CD4-positive, alpha-beta T cell treated with Interleukin-6 at 100 ng/mL for 8 hours (primary cell): Measurements from ENCODE around the gene LCLAT1.

Experiments used
- DNase-seq: peaks from one replicate; pipeline ENCODE4 v3.0.0-alpha.2; 2020; ENCODE audit warnings: mixed read lengths, low spot score

LCLAT1 gene

DNA sequence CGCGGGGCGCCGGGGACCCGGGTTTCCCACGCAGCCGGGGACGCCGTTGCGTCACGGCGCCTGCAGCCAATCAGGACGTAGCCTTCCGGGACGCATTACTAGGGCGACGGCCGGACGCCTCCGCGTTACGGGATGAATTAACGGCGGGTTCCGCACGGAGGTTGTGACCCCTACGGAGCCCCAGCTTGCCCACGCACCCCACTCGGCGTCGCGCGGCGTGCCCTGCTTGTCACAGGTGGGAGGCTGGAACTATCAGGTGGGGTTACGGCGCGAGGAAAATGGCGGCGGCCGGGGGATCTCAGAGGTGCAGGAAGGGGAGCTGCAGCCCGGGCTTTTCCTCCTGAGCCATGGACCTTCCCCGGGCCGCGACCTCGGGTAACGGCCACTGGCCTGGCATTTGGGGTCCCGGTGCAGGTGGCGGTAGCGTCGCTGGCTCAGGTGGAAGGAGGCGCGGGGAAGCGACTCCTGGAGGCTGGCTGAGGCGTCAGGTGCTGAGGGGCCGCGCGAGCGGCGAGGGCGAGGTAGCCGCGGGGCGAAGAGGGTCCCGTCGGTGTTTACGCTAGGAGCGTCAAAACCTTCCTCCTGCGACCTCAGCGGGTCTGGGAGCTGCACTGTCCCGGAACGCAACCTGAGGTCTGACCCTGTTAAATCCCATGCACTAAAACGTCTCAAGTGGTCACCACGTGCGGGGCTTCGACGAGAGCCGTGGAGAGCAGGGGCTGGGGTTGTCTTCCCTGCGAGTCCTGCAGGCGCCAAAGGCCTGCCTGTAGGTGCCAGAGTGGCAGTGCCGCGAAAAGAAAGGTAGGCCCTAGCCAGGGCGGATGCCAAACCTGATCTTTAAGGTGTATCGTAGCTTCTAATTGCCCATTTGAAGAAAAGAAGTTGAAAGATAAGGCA lies at the start of gene LCLAT1:
LCLAT1 (plus strand) TSS at position 98 of the 897 bp plus-strand sequence. CDS start 78,345 bp downstream, outside the sequence.
- DNase-seq = peak; percentile 79

GRCh38 chr2:30398084-30398873 lies 48.8 kb upstream of the LCLAT1 start:
- DNase-seq = no peak

DNA sequence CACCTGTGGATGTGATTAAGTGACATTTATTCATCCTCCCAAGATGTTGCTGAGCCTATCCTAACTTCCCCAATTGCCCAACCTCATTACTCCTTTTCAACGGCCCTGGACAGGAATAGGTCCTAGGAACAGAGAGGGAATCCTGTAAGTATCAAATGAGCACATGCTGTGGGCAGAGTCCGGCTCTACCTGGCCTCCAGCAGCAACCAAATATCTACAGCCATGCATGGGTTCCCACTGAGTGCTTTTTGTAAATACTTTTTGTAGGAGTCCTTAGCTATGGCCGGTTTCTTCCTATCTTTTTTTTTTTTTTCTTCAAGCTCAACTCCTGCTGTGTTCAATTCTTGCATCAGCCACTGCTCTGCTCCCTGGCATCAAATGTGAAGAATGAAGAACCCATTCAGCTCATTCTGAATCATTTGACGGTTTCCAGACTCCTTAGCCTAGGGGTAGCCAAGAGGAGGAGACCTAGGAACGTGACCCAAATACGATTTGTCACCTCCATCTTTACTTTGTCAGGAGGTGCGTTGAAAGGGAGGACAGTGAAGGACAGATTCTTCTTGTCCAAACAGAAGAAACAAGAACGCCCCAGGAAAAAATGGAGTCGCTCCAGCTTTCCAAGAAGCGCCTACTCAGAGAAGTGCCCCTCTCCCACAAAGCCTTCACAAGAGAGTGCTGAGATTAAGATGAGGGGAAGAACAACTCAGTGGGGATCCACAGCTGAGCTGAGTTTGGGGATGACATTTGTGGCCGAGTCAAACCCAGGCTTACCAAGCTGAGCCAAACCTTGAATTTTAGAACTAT lies 46.7 kb upstream of the LCLAT1 start:
- DNase-seq = no peak

GRCh38 chr2:30402441-30403182 lies 44.4 kb upstream of the LCLAT1 start:
- DNase-seq = no peak

DNA sequence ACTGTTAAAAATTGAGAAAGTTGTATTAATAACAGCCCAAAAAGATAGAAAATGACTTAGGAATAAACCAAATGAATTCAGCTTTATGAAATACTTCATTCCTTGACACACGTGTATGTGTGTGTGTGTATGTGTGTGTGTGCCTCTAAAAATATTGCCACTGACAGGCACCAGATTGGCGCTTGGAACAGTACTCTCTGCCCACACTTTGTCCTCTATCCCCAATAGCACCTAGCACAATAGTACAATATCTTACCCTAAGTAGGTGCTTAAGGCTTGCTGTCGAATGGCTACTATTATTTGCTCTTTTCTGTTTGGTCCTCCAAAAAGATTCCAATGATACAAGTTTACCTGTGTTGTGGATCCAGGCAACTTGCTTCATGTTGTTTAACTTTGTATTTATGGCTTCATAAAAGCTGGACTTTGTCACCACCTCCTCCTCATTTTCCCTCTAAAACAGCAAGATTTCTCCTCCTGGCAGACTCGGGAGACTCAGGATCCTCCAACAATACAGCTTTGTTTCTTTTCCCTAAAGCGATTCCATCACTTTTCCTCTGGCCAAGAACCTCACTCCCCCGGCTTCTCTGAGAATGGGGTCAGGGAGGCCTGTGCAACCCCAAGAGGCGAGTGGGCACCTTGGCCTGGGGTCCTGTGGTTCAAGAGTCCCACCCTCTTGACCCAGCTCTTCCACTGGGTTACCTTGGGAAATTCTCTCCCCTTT lies 43.3 kb upstream of the LCLAT1 start:
- DNase-seq = no peak

DNA sequence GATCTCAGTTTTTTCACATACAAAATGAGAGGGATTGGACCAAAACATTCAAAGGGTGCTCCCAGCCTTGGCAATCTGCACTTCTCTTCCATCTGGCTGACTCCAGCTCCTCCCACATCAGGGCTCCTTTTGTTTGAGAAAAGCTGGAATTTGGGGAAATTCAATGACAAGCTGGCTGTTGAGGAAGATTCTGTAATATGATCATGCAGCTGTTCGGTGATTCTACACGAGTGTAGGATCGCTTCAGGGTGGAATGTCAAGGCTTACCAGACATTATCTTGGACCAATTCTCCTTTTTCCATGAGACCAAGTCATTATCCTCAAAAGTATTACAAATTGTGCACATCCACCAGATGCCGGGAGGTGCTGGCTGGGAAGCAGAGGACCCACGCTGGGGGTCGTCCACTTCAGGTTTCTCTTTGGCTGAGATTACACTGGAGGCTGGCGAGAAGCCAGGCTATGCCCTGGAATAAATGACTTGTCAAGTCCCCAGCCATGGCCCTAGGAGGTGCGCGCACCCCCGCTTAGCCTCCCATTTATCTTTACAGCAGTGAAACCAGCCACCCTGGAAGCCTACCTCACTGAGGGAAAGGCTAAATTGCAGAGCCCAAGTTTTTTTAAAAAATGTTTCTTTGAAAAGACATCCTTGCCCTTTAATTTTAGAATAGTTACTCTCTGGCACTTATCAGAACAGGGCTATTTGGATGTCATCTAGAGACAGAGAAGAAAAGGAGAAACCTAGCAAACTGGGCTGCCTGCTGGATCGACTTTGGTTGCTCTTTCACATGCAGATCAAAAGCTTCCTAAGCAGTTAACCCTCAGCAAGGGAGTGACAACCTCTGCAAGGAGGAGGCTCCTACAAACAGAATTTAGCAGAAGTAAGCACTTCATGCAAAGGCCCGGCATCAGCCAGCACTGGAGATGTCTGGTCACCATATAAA lies 42.5 kb upstream of the LCLAT1 start:
- DNase-seq = no peak

DNA sequence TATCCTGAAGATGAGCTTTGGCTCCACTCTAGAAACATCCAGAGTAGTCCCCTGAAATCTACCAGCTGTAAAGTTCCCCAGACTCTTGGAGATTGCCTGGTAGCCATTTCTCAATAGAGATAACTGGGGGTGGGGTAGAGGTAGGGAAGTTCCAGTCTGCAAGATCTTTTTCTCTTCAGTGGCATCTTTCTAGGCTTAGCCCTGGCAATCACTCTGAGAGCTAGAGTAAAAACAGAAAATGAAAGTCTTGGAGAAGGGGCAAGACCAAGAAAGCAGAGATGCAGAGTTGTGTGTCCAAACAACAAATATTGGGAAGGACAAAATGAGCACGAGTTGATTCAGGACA lies 41.8 kb upstream of the LCLAT1 start:
- no peak for DNase-seq

- DNase-seq = no peak
These were observed 40.2 kb upstream of the LCLAT1 start for GRCh38 chr2:30406853-30407252.

- DNase-seq = no peak
These were observed 38.1 kb upstream of the LCLAT1 start for GRCh38 chr2:30408961-30409387.

- DNase-seq = peak; percentile 21
These were observed 36.8 kb upstream of the LCLAT1 start for GRCh38 chr2:30410217-30410616.

- DNase-seq = no peak
These were observed 34.9 kb upstream of the LCLAT1 start for GRCh38 chr2:30412047-30412683.

DNA sequence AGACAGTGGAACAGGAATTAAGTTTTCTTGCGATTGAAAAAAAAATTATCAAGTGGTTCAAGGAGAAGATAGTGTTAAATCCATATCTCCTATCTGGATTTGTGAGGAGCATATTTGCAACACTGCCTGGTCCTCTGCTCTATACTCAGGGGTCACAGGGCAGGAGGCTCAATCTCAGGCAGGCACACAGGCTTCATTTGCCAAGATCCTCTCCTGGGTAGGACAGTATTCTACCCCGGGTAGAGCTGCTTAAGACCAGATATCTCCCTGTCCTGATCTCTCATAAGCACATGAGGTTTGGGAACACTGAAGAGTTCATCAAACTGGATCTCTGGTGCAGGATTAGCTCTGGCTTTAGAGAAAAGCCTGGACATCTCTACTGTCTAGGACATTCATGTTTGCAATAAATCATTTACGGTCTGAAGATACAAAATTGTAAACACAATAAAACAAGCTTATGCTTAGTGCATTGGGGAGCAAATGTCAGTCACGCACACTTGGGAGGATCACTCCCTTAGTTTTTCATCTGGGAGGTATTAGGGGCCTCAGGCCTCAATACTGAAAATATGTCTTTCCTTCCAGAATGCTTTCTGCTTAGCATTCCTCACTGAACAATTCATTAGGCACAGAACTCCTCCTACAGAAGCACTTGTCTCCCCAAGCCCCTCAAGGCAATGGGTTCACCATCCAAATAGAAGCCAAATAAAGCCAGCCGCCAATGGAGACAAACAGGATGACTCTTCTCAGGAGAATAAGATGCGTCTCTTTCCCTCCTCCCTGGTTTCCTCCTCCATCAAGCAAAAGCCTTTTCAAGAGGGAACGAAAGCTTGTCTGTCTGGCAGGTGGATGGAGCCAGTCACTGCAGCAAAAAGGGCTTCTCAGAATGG lies 34.1 kb upstream of the LCLAT1 start:
- DNase-seq = no peak

- no peak for DNase-seq
These were observed 32.1 kb upstream of the LCLAT1 start for GRCh38 chr2:30414961-30415360.

DNA sequence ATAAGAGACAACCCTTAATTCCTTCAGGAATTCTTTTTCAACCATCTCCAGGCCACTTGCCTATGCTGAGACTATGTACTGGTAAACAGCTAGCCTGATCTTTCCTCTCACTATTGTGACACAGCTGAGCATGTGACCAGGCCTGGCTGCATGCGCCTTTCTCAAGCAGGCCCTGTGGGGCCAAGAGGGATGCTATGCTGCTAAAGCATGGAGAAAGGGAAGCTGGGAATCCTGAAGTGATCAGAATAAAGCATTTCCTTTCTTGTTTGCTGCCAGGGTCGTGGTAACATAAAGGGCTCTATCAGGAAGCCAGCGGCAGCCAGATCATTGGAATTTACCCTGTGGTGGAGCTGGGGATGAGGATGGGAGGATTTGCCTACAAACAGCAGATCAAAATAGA lies 29.8 kb upstream of the LCLAT1 start:
- no peak for DNase-seq

DNA sequence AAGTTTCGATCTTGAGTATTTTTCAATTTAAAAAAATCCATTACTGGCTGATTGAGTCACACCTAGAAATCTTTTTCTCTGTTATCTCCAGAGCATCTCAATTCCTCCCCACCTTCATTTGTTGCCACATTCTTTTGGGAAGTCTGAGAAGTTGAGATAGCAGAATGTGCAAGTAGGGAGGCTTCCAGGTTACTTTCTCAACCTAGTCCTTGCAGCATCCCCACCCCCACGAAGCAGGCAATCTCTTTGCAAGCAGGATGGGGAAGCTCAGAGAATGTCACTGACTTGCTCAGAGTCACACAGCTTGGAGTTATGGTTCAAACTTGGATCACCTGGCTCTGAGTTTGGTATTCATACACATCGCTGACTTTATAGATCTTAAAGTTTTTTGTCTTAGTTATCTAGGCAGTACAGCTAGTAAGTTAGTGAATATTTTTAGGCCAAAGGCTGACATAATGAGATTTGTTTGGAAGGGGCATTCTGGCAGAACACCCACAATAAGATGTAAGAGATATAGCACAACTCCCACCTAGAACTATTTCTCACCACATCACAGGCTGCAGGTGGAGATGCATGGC lies 25.9 kb upstream of the LCLAT1 start:
- no peak for DNase-seq

- peak; percentile 32 for DNase-seq
These were observed 25.2 kb upstream of the LCLAT1 start for GRCh38 chr2:30421604-30422443.
